Measurements from ENCODE around the gene NCKAP5. TPM values are rescaled to one million over a fixed set of nuclear protein-coding genes. Genes with fewer than 3 reads are reported as not detected.

Gene NCKAP5
- total RNA-seq, 1 donor from 2014 or later: not detected

DNA sequence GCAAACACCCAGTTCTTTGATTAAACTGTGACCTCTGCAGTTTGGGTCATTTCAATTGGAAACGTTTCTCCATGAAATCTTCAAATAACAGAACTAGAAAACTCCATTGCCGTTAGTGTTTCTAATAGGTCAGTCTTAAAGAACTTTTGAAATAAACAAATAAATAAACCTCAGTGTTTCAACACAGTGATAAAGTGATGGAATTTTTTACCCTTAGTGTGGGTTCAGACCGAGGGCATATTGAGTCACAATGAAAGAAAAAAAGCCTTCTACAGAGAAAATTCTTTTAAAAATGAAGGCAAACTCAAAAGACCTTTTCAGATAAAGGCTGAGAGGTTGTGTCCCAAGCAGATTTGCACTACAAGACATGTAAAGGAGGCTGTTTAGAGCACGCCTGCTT is 149.6 kb downstream of the NCKAP5 start:
- Mint-ChIP-seq H3K36me3 (ENCODE audit: low read depth) (no peaks in the 10 kb centered on the region), H3K27me3 (no peaks in the 10 kb centered on the region)
- intact Hi-C loops (cut with micrococcal nuclease): no loop called here

DNA sequence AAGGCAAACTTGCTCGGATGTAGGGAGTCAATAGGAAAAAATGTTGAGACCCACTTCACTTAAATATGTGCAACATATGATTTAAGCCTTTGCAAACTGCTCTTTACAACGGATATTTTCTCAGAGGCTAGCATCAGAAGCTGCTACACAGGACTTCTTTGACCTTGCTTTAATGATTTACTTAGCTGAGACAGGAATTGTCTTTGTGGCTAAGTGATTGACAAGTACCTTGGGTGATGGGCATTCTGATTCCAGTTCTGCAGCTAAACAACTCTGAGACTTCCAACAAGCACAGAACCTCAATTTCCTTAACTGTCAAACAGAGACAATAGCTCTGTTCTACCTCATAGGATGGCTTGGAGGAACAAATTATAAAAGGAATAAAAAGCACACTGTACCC is 150.2 kb downstream of the NCKAP5 start:
- H3K36me3 Mint-ChIP-seq (ENCODE audit: low read depth): no peaks in the 10 kb centered on the region
- H3K27ac Mint-ChIP-seq: no peak overlapping the region
- H3K9me3 Mint-ChIP-seq: no peaks in the 10 kb centered on the region
- H3K4me1 Mint-ChIP-seq: no peaks in the 10 kb centered on the region
- no peak overlapping the region for H3K4me3 Mint-ChIP-seq
- no peak for DNase-seq
- H3K27me3 Mint-ChIP-seq: no peaks in the 10 kb centered on the region
- intact Hi-C loops (cut with micrococcal nuclease): no loop called here

More for the DNA sequence above, 149.6 kb downstream of the NCKAP5 start:
- DNase-seq: no peak
- Mint-ChIP-seq H3K4me1 (no peaks in the 10 kb centered on the region), H3K4me3 (no peak overlapping the region), H3K9me3 (no peaks in the 10 kb centered on the region), H3K27ac (no peak overlapping the region)

DNA sequence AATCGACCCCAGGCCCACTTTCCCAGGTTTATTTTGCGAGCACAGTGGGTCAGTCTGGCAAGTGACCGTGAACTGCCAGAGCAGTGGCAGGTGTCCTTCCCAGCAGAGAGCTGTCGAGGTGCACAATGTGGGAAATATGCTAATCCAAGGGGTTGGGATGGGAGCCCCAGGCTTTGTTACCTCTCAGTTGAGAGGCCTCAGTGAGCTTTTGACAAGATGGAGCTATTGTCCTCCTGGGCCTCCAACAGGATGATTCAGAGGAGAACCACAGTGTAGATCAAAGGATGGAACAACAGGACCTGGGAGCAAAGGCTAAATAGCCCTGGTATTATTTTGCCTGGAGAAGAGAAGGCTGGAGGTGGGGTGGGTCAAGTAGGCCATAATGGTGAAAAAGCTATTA is 150.8 kb downstream of the NCKAP5 start:
- Mint-ChIP-seq H3K36me3 (ENCODE audit: low read depth) (no peaks in the 10 kb centered on the region), H3K27me3 (no peaks in the 10 kb centered on the region), H3K27ac (no peak overlapping the region), H3K4me3 (no peak overlapping the region), H3K9me3 (no peaks in the 10 kb centered on the region), H3K4me1 (no peaks in the 10 kb centered on the region)
- intact Hi-C loops (cut with micrococcal nuclease): no loop called here
- DNase-seq: no peak

DNA sequence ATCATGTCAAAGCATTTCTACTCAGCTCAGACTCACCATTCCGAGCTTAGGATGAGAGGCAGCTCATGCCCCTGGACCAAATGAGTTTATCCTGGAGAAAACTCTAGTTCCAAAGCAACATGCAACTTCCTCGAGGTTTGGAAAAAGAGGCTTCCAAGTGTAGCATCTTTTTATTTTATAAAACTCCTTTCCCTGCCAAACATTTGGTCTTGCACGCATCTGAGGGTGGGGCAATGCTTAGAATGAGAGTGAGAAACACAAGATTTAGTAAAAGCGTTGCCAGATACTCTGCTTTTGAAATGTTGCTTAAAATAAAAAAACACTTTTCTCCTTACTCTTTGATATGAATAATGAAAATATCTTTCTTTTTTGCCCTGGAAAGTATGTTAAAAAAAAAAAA is 151.5 kb downstream of the NCKAP5 start:
- Mint-ChIP-seq H3K27ac (no peak overlapping the region), H3K9me3 (no peaks in the 10 kb centered on the region), H3K4me3 (no peak overlapping the region), H3K36me3 (ENCODE audit: low read depth) (no peaks in the 10 kb centered on the region), H3K4me1 (no peaks in the 10 kb centered on the region), H3K27me3 (no peaks in the 10 kb centered on the region)
- intact Hi-C loops (cut with micrococcal nuclease): no loop called here
- DNase-seq: no peak

DNA sequence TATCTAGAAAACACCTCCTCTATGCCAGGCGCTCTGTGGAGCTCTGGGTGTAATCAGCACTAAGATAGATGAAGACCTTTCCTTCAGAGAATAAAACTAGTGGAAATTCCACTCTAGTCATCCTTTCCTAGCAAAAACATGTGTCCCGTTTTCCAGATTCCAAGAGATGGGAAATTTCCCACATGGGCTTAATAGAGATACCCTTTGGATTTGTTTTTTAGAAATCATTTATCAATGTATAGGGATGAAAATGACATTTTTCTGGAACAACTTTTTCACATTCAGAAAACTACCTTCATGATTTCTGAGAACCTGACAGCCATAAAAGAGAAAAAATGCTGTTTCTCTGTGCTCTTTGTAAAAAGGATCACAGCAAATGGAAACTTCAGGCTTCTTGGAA is 152.1 kb downstream of the NCKAP5 start:
- intact Hi-C loops (cut with micrococcal nuclease): no loop called here
- no peaks in the 10 kb centered on the region for H3K36me3 Mint-ChIP-seq (ENCODE audit: low read depth)
- DNase-seq: no peak
- no peaks in the 10 kb centered on the region for H3K9me3 Mint-ChIP-seq
- no peak overlapping the region for H3K27ac Mint-ChIP-seq
- no peaks in the 10 kb centered on the region for H3K27me3 Mint-ChIP-seq
- no peak overlapping the region for H3K4me3 Mint-ChIP-seq
- no peaks in the 10 kb centered on the region for H3K4me1 Mint-ChIP-seq

DNA sequence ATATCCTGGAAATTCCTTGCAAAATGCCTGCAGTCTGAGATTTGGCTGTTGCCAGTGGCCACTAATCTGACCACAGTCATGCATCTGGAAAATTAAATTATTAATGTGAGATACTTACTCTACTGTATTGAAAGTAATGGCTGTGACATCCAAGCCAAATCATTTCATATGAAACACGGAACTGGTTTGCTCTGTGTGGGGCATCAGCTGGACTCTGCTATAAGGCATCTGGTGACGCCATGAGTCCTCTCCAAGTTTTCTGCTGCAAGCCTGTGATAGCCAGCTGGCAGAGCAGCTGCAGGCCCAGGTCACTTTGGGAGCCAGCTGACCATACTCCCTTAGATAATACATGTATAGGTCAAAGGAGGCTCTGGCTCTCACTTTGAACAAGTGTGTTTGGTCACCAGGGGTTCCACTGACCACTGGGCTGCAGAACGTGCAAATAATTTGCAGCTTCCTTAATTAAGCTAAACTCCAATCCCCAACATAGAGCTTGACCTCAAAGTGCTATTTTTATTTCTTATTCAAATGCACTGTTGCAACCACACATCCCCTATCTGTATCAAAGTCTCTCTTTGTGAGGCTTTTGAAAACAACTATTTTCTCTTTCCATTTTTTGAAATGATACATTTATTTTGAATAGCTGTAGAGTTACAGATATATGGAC is 152.9 kb downstream of the NCKAP5 start:
- no peaks in the 10 kb centered on the region for H3K9me3 Mint-ChIP-seq
- no peaks in the 10 kb centered on the region for H3K4me1 Mint-ChIP-seq
- H3K36me3 Mint-ChIP-seq (ENCODE audit: low read depth): no peaks in the 10 kb centered on the region
- no peak overlapping the region for H3K27ac Mint-ChIP-seq
- no peak for DNase-seq
- intact Hi-C loops (cut with micrococcal nuclease): no loop called here
- H3K27me3 Mint-ChIP-seq: no peaks in the 10 kb centered on the region
- no peak overlapping the region for H3K4me3 Mint-ChIP-seq

DNA sequence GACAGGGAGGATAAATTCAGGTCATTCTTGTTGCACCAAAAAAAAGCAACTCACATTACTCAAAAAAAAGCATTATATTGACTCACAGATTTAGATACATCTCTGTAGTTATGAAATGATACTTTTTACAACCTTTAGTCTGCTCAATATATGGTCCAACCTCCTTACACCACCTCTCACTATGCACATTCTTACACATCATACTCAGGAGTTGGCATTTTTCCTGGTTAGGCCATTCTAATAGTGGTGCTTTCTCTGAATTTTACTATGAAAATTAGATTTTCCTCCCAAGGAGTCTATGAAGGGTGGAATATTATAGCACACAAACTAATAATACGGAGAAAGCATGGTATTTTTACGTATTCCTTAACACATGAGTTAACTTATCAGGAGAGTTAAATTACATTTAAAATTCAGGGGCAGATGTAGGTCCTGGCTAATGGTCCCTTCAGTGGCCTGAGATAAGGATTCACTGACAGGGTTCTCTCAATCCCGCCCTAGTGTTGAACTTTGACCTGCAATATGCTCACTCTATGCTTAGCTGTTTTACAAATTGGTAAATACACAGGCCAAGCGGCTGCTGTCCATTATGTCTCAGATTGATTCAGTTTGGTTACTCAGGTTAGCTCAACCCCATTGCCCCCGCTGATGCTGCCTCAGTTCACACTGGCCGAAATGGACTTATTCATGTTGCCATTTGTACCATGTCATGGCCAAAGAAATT is 153.6 kb downstream of the NCKAP5 start:
- H3K4me3 Mint-ChIP-seq: no peak overlapping the region
- intact Hi-C loops (cut with micrococcal nuclease): no loop called here
- H3K9me3 Mint-ChIP-seq: no peaks in the 10 kb centered on the region
- H3K4me1 Mint-ChIP-seq: no peaks in the 10 kb centered on the region
- H3K36me3 Mint-ChIP-seq (ENCODE audit: low read depth): no peaks in the 10 kb centered on the region
- no peak for DNase-seq
- no peak overlapping the region for H3K27ac Mint-ChIP-seq
- H3K27me3 Mint-ChIP-seq: no peaks in the 10 kb centered on the region

DNA sequence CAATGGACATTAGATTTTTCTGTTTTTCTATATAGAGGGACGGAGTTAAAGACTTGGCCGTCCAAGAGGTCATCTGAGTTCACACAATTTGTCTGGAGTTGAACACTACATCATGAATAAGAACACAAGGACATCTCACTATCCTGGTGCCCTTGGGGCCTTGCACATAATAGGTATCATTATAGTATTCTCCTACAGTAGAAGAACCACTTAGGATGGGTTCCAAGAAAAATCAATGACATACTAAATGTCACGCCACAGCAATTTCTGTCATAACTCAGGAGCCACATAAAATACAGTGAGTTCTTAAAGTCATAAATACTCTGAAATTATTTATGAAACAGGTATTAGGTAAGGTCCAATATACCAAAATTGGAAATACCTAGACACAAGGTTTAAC is 154.4 kb downstream of the NCKAP5 start:
- no peak overlapping the region for H3K4me3 Mint-ChIP-seq
- no peaks in the 10 kb centered on the region for H3K4me1 Mint-ChIP-seq
- H3K27me3 Mint-ChIP-seq: no peaks in the 10 kb centered on the region
- intact Hi-C loops (cut with micrococcal nuclease): no loop called here
- no peaks in the 10 kb centered on the region for H3K9me3 Mint-ChIP-seq
- H3K27ac Mint-ChIP-seq: no peak overlapping the region
- no peaks in the 10 kb centered on the region for H3K36me3 Mint-ChIP-seq (ENCODE audit: low read depth)
- DNase-seq: no peak

DNA sequence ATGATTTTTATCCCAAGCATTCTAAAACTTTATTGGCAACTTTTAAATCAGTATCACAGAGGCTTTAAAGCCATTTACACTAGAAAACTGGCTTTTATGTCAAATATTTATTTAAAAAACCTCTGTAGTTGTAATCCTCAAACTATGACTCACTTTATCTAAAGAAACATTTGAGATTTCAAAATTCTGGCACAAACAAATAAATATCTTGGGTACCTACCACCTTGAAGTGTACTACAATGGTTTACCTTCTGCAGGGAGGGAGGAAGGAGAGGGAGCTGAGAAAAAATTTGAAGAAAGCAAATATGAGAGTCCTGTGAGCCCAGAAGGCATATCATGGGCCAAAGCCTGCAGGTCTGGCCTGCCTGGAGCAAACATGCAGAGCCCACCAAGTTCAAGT is 155.6 kb downstream of the NCKAP5 start:
- Mint-ChIP-seq H3K9me3 (no peaks in the 10 kb centered on the region), H3K4me3 (no peak overlapping the region)

DNA sequence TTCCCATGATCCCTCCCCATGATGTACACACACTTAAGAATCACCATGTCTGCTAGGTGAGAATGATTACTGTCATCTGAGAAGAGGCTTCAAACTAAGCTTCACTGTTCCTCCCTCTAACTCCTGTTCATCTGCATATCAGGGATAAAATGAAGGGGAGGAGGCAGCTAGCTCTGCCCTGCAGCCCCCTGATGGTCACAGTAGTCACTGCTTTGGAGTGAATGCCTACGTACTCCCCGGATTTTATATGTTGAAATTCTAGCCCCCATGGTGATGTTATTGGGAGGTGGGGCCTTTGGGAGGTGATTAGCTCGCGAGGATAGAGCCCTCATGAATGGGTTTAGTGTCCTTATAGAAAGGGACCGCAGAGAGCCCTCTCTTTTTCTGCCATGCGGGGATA is 156.4 kb downstream of the NCKAP5 start:
- Mint-ChIP-seq H3K27ac (no peak overlapping the region), H3K36me3 (ENCODE audit: low read depth) (no peaks in the 10 kb centered on the region), H3K4me1 (no peaks in the 10 kb centered on the region), H3K27me3 (no peaks in the 10 kb centered on the region), H3K9me3 (no peaks in the 10 kb centered on the region), H3K4me3 (no peak overlapping the region)
- no peak for DNase-seq
- intact Hi-C loops (cut with micrococcal nuclease): no loop called here

More for the DNA sequence above, 155.6 kb downstream of the NCKAP5 start:
- Mint-ChIP-seq H3K27me3 (no peaks in the 10 kb centered on the region), H3K4me1 (no peaks in the 10 kb centered on the region), H3K36me3 (ENCODE audit: low read depth) (no peaks in the 10 kb centered on the region), H3K27ac (no peak overlapping the region)
- DNase-seq: no peak
- intact Hi-C loops (cut with micrococcal nuclease): no loop called here

DNA sequence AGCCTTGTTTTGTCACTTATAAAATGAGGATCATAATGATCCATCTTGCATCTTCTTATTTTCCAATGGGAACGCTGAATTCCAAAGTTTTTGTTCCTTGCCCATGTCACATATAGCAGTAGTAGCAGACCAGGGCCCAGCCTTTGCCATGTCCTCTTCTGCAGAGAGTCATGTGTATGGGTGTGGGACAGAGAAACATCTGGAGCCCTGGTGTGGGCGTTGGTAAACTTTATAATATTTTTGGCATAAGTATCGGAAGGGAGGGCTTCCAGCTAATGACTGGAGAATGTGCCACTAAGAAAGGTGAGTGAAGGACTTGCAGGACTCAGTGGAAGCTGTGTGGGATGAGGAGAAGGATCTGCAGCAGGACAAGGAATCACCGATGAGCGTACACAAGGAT is 157.2 kb downstream of the NCKAP5 start:
- intact Hi-C loops (cut with micrococcal nuclease): no loop called here
- Mint-ChIP-seq H3K27me3 (no peaks in the 10 kb centered on the region), H3K36me3 (ENCODE audit: low read depth) (no peaks in the 10 kb centered on the region), H3K27ac (no peak overlapping the region), H3K4me1 (no peaks in the 10 kb centered on the region), H3K4me3 (no peak overlapping the region), H3K9me3 (no peaks in the 10 kb centered on the region)
- no peak for DNase-seq

DNA sequence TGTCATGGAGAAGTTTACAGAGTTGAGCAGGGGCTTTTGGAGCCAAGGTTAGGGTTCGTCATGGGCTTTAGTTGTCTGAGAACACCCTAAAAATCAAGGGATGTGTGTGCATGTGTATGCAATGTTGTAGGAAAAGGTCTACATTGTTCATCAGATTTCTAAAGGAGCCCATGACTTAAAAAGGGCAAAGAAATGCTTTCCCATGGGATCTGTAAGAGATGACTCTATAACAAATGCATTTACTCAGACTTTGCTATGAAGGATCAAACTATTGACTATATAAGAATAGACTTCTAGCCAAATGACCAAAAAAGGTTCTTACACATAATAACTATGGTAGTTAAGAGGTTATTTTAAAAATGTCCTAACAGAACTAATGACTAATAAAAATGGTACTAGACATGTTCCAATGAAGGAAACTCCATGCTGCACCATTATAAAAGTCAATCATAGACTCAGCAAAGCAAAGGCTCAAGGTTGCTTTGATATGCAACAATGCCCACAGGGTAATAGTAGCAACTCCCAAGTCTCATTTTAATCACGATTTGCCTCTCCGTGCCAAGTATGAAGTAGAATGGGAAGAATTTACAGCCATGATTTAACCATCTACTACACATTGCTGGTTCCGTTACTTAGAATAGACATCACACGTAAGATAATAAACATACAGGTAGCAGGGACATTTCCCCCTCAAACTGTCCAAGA is 158.5 kb downstream of the NCKAP5 start:
- Mint-ChIP-seq H3K9me3 (peaks cover 2% of the 10 kb centered on the region), H3K4me3 (no peak overlapping the region), H3K27ac (no peak overlapping the region), H3K4me1 (no peaks in the 10 kb centered on the region), H3K36me3 (ENCODE audit: low read depth) (no peaks in the 10 kb centered on the region), H3K27me3 (no peaks in the 10 kb centered on the region)
- intact Hi-C loops (cut with micrococcal nuclease): no loop called here
- DNase-seq: no peak

DNA sequence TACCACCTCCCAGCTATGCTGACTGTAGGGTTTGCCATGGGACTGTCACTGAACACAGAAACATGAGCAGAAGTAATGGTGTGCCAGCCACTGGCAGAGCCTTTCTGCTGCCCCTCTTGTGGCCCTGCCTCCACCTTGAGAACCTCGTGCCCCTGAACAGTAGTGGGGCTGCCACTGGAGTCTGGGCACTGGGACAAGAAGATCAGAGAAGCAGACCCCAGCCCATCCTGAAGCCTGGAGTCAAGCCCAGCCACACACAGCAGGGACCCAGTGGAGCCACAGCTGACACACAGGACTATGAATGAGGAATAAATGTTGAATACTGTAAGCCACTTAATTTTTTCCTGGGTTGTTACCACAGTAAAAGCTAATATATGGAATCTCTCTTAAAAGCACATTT is 159.6 kb downstream of the NCKAP5 start:
- intact Hi-C loops (cut with micrococcal nuclease): no loop called here
- Mint-ChIP-seq H3K27me3 (no peaks in the 10 kb centered on the region), H3K27ac (no peak overlapping the region), H3K9me3 (peaks cover 4% of the 10 kb centered on the region), H3K4me1 (no peaks in the 10 kb centered on the region), H3K36me3 (ENCODE audit: low read depth) (no peaks in the 10 kb centered on the region), H3K4me3 (no peak overlapping the region)
- no peak for DNase-seq

DNA sequence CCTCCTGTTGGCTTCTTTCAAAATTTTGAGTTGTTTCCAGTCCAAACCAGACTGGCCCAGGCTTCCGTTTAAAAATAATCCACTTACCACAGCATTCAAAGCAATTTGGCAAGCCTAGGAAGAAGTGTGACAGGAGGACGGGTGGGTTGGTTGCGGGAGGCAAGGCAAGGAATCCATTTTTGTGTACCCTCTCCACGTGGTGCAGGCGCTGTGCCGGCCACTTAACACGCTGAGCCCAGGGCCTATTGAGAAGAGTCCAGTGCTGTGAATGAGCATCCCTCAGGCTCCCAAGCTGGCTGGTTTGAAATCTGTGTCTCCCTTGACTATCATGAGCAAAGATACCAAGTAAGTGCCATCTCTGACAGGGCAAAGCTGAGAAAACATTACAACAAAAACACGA is 160.9 kb downstream of the NCKAP5 start:
- H3K27me3 Mint-ChIP-seq: no peaks in the 10 kb centered on the region
- no peak for DNase-seq
- no peak overlapping the region for H3K4me3 Mint-ChIP-seq
- H3K9me3 Mint-ChIP-seq: peaks cover 4% of the 10 kb centered on the region
- H3K4me1 Mint-ChIP-seq: no peaks in the 10 kb centered on the region
- H3K36me3 Mint-ChIP-seq (ENCODE audit: low read depth): no peaks in the 10 kb centered on the region
- intact Hi-C loops (cut with micrococcal nuclease): no loop called here
- no peak overlapping the region for H3K27ac Mint-ChIP-seq

All from activated CD4-positive, alpha-beta T cell treated with anti-CD3 and anti-CD28 coated beads, Interleukin-2, amount 10 ng/mL, durations not matched to agents 24 days and 14 days (primary cell).